HG03045 (cell line): ENCODE data around the gene TPP2.

Source experiments
- ATAC-seq: cut with Tn5 transposase; IDR thresholded peaks from one replicate; pipeline ENCODE4 v1.9.1; 2021; ENCODE audit warnings: mild to moderate bottlenecking, moderate library complexity; ENCODE audit not compliant: unreplicated experiment

The TPP2 gene

DNA sequence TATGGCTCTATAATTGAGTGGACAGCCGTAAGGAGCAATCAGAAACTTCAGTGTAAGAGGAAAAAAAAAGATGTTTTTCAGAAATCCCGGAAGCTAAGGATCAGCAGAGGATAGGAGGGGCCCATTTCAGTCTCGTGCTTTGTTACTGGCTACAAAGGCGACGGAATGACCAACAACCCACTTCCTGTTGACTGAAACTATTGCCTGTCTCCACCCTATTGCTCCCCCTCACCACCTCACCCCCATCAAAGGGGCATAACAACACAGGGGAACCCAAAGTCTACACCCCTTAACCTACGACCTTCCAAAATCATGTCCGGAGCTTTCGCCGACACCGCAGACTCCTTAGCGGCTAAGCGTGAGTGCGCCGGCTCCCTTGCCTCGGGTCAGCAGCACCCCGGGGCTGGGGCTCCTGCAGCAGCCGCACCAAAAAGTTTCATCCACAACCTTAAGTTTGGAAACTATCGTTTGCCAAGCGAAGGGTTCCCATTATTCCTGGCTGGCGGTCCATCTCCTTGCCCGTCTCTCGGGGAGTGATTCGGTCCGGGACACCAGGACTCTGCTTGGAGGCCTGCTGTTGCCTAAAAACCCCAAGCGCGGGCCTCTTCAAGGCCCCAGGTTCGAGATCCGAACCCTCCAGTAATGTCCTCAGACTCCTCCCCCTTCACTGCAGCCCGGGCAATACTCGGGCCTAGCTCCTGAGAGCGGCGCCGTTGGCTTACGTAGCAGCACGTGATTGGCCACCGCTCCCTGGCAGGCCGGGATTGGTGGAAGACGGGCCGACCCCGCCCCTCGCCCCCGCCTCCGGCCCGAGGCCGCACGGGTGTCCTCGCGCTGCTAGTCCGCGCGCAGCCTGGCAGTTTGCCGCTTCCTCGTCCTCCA lies at the start of gene TPP2:
Gene TPP2, plus strand, starts transcription at position 840 of the 882 bp plus-strand sequence. CDS start 53 bp downstream, outside the sequence.
- ATAC-seq: peak; percentile 83

DNA sequence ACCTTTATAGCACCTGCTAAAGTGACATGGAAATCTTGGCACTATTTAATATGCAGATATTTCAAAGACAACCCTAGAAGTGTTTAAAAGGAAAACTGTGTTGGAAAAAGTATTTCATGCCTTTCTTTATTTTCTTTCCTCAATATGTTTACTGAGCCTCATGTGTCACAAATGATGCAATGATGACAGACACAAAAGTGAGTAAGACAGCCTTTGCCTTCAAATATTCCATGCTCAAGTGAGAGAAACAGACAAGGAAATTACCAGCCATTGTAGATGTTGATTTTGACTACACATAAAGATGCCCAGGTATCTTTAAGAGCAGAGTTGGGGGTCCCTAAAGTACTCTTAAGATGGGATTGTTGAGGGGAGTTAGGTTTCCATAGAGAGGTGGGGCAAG lies 48.0 kb upstream of the TPP2 start:
- no peak for ATAC-seq

DNA sequence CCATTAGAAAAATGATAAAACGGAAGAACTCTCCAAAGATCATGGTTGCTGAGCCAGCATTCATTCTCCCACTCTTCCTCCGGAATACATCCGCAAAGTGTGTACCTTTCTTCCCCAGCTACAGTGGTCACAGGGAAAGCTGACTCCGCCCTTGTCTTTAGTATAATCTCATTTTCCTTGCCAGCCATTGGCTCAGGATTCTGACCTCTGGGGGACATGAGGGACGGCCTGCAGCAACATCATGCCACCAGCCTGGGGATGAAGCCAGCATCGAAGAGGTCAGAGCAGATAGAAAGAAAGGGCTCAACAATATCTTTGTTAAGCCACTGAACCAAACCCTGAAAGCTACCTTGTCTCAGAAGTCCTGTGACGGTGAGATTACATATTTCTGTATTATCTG lies 46.3 kb upstream of the TPP2 start:
- ATAC-seq: no peak

DNA sequence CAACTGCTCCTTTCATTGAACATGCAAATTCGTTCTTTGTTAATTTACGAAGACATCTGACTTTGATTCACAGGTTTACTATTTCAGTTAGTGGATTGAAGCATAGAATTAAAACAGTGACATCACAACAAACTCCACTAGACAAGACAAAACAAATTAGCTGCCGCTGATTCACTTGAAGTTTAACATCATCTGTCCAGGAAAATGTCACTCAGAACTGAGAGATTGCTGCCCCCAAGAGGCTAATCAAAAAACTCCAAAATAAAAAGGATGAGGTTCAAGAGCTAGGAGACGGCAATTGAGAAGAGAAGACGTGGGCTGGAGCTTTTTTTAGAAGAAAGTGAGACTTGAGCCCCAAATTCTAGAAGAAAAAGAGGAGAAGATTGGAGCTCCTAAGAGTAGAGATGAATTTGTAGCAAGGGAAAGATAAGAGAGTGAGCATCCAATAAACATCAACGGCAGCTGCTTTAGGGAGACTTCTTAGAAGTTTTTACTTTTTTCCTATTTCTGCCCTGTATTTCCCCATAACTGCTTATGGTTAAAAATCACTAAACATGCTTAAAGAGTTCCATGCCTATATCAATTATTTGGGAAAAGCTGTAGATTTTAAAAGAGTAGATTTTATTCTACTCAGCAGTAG lies 40.8 kb upstream of the TPP2 start:
- ATAC-seq: no peak

DNA sequence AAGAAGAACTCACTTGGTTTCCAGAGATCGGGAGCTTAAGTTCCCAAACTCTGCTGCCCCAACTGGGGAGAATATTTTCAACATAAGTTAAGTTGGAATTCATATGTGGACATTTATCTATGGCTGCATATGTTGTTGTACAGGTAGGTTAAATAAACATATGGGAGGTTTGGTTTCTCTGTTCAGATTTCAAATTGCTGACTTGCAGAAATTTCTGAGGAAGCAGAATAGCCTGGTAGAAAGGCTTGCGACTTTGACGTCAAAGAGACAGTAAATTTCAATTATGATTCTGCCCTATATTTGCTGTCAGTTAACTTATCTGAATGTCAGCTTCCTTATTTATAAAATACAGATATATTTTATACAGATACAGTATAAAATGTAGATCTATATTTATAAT lies 40.0 kb upstream of the TPP2 start:
- no peak for ATAC-seq

DNA sequence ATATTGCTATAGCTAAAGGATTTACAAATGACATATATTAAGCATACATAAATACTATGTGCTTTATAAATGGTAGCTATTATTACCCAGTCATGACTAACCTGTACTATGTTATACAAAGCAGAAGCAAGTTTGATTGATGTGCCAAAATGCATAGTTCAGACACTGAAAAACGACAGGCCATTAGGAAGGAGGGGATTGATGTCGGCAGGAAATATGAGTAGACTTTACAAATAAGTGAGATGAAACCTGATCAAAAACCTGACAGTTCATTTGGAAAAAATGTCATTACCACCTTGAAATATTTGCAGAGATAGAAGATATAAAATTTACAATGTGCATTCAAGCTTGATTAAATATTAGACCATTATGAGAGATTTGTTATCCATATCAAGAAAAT lies 38.8 kb upstream of the TPP2 start:
- ATAC-seq: no peak

DNA sequence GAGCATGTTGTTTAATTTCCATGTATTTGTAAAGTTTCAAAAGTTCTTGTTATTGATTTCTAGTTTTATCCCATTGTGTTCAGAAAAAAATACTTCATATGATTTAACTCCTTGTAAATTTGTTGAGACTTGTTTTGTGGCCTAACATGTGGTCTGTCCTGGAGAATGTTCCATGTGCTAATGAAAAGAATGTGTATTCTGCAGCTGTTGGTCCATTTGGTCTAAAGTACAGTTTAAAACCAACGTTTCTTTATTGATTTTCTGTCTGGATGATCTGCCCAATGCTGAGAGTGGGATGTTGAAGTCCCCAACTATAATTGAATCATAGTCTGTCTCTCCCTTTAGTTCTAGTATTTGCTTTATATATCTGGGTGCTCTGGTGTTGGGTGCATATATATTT lies 34.9 kb upstream of the TPP2 start:
- no peak for ATAC-seq

DNA sequence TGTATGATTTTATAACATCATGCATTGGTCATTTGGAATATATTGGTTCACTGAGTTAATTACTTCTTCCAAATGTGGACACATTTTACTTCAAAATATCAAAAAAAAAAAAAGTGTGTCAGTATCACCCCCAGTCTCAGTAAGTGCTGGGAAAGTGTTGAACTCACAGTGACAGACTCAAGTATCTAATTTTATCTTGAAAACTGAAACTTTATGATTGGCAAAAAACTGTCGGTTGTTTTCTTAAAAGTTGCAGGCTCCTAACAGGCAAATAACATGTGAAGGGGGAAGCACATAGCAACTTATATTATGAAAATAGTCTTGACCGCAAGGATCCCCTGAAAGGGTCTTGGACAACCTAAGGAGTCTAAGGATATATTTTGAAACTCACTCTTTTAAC lies 33.5 kb upstream of the TPP2 start:
- no peak for ATAC-seq

DNA sequence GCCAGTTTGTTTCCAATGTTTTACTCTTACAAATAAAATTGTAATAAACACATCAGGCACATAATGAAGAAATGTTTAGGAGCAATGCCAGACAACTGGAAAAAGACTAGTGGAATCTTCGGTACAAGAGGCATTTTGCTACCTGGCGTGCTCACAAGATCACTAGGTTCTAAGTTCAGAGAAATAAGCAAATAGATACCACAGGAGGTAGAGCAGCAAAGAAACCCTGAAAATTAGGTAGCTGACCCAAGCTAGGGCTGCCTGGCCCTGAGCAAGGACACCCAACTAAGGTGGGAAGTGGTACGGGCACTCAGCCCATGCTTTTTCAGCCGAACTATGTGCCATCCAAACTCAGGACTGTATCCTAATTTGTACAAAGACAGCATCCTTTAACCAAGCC lies 32.2 kb upstream of the TPP2 start:
- ATAC-seq: no peak

DNA sequence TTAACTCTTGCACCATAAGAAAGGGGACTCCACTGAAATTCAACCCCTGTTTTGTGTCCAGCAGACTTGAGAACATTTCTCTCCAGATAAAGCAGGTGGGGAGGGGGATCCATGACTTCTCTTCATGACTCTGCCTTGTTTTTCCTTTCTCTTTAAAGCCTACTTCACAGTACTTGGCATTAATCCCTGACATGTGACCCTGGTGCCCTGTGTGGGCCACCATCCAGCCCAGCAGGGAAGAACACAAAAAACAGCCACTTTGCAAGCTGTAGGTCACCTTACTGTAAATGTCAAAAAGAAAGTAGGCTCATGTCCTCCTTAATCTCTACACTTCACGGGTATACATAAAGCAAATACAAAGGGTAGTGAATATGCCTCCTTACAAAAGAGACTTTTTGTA lies 30.3 kb upstream of the TPP2 start:
- no peak for ATAC-seq

DNA sequence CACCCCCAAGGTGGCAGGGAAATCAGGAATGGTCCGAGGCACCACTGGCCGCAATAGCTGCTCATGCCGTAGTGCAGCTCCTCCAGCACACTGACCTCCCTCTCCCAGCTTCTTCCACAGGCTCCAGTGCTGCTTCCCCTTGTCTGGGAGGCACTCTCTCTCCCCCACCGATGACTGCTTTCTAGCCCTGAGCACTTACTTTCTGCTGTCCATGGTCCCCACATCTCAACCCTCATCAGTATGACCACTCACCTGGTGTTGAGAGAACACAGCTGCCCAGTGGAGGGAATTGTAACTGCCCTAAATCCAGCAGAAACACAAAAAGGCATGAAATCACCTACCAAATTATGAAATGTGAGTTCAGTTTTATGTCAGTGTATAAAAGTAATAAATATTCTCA lies 28.9 kb upstream of the TPP2 start:
- ATAC-seq: no peak

DNA sequence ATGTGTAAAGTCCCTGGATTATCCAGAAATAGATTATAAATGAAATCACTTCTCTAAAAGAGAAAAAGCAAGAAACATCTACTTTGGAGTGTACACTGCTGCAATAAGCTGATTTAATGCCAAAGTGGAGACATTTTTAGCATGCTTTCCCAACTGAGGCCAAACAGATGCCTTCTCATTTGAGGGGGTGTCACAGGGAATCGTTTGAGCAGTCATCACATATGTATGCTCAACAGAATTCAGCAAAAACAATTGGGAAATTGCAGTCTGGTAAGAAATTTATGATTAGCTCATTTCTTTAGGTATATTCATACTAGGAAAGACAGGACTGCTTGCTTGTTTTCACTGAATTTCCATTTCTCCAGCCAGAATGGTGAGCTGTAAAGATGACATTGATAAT lies 27.3 kb upstream of the TPP2 start:
- no peak for ATAC-seq

DNA sequence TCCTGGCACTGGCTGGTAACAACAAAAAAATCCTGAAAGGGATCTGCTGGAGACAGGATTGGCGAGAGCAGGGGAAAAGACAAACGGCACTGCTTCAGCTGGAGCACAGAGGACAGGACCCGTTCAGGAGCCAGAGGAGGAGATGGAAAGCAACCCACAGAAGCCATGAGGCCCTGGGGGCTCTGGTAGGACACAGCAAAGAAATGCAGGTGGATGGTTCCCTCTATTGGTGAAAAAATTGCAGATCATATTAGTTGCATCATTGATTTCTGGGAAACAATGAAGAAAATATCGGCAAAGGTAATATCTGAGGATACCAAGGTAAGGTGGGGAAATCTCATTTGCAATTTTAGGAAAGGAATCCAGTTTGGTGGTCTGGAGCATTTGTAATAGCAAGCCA lies 25.7 kb upstream of the TPP2 start:
- ATAC-seq: no peak

DNA sequence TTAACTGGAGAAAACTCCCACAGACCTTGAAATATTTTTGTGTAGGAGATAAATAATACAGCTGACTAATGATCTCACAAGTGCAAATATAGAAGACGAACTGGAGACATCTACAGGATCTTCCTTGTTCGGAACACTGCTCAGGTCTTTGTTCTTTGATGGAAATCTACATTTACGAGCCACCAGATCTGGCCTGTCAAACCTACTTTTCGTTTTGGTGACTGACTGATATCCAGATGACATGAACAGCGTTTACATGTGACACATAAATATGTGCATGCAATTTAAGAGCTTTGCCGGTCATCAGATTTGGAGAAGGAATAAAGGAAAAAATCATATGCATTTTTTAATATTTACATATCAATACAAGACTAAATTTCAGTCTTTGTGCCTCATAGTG lies 24.5 kb upstream of the TPP2 start:
- ATAC-seq: no peak

DNA sequence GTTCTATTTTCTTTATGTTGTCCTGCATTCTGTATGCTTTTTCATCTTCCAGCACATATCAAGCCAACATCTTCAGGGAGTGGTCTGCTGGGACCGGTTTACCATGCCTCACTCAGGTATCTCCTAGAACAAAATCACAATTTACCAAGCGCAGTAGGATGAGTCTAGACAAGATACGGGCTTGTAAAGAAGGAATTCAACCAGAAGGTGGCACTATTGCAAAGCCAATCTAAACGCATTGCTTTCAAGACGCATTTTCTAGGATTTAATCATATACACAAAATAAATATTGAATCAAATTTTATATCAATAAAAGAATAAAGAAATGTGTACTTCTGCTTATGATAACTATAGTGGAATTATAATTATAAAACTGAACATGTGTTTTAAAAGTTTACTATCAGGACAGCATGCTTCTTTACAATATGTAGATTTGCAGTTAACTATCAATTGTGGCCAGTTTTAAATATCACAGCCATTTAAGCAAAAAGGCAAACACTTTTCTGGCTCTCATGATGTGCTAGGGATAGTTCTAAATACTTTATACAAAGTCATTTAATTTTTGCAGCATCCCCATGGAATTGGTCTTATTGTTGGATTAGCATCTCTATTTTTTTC lies 16.1 kb upstream of the TPP2 start:
- ATAC-seq: peak; percentile 48

DNA sequence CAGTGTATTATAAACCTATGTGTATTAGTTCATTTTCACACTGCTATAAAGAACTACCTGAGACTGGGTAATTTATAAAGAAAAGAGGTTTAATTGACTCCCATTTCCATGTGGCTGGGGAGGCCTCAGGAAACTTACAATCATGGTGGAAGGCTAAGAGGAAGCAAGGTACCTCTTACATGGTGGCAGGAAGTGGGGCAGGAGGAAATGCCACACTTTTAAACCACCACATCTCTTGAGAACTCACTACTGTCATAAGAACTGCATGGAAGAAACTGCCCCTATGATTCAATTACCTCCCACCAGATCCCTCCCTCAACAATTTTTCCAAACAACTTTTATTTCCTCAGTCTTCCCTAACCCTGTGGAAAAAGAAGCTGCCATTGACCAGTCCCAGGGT lies 14.5 kb upstream of the TPP2 start:
- ATAC-seq: no peak

DNA sequence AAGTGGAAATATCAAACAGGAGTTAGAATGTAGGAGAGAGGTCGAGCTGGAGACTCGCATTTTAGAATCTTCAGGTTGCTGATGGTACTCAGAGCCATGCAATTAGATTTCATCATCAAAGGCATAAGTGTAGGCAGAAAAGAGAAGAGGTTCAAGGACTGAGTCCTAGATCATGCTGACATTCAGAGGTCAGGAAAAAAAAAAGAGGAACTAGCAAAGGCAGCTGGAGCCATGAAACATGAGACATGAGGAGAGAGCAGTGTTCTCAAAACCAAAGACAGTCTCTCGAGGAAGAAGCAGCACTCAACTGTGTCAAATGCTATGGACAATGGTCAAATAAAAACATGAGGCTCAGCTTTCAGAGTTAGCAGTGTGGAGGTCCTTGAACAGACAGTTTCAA lies 12.4 kb upstream of the TPP2 start:
- peak; percentile 55 for ATAC-seq

DNA sequence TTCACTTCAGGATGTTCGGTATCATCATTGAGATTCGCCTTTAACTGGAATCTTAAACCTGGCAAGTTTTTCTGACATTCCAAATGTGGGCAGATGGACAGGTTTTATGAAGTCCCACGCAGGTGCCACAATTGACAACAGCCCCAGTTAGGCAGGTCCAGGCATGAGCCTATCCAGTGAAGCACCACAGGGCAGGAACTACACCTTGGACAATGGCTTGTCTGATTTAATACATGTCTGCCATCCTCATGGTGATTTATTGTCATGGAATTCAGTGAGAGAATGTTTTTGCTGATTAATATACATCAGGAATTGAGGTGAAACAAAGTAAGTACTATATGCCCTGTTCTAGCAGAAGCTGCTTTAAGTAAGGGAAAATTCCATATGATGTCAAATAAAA lies 10.2 kb upstream of the TPP2 start:
- no peak for ATAC-seq

DNA sequence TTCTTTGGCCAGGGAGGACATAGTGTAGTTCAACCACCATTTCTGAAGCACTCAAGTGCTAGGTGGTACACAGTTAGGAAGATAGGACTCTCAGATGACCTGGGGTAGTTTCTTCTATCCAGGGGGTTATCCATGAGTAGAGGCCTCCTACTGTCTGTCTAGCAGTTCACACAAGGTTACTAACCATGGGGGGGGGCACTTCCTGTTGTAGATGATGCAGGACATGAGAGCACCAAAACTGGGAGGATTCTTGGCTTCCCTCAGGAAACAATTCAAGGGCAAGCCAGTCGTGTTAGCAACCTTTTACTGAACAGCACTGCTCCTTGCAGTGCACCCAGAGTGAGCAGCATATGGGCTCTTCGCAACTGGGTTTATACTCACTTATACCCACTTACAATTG lies 8.9 kb upstream of the TPP2 start:
- no peak for ATAC-seq

DNA sequence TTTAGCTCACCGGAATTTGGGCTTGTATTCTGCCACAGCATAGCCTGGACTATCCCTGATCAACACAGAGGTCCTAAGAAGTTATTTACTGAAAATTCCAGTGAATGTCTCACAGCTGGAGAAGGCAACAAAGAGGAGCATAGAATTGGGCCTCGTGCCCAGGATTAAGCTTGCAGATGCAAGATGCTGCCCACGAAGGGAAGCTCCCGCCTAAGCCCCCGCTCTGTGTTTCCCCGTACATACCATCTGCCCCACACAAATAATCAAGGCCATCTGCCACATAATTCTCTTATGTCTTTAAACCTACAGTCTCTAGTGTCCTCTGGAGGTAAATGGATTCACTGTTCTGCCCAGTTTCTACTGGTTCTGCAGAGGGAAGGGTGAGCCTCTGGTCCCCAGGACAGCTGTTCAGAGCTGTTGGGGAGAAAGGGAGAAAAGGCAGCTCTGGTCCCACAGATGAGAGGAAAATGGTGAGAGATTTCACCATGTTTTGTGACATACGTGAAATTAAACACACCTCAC lies 7.4 kb upstream of the TPP2 start:
- ATAC-seq: no peak

DNA sequence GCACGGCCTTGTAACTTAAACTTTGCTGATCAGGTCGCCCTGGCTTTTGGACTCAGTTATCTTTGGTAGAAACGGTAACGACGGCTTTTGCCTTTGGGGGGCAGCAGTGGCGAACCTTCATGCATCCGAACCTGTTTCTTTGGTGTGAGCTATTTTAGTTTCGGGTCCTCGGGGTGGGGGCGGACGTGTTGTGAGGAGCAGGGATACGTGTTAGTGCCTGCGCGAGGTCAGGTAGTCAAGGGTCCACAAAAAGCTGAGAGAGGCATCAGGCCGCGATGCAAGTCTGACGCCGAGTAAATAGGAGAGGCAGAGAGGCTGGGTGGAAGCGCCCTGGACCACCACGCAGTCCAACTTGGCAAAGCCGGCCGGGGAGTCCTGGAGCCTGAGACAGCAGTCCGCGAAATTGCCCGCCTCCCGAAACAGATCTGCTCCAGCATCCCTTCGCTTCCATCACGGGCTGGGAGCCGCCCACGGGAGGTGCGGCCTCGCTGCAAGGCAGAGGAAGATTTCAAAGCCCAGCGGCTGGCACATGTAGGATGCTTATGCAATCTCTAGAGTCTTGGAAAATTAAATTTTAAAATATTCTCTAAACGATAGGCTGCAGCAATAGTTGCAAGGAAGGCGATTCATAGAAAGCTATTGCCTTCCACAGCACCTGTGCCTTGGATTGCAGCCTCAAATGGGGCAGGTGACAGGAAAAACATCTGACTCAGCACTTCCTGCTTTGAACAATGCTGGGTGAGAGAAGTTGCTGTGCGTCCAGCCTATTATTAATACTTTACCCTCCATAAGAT lies 4.6 kb upstream of the TPP2 start:
- peak; percentile 38 for ATAC-seq
